Activated naive CD8-positive, alpha-beta T cell treated with anti-CD3 and anti-CD28 coated beads, Interleukin-2, amount 10 ng/mL, durations not matched to agents 7 days and 5 days (primary cell): ENCODE measurements around the gene NR2C2AP. TPM values are rescaled to one million over a fixed set of nuclear protein-coding genes. Genes with fewer than 3 reads are reported as not detected.
"Not testable (repeated sequence)": the region's sequence is repeated elsewhere in the genome, so short reads cannot be mapped to it uniquely, and the experiment has no call there.

Experiments
- ATAC-seq: fragments of 150-1000 bp; cut with Tn5 transposase; one replicate; pipeline ENCODE4 v1.10.0; 2021; ENCODE audit warnings: low read depth, moderate library complexity
- POLR2A ChIA-PET: fragments of 350-600 bp; sonication (Branson Sonifier 250); formaldehyde crosslinking; loops from one replicate; lab custom pipeline; 2021; ENCODE audit warnings: antibody characterized with exemption; lab: Charles Lee
- DNase-seq: peaks from one replicate; pipeline ENCODE4 v3.0.0; 2021
- H3K27ac Mint-ChIP-seq: one replicate; pipeline ENCODE4 v1.8.0; 2022; ENCODE audit warnings: mild to moderate bottlenecking, mixed read lengths
- H3K27me3 Mint-ChIP-seq: one replicate; pipeline ENCODE4 v1.8.0; 2022; ENCODE audit warnings: mild to moderate bottlenecking, moderate library complexity, mixed read lengths
- H3K36me3 Mint-ChIP-seq: one replicate; pipeline ENCODE4 v1.8.0; 2021; ENCODE audit warnings: mild to moderate bottlenecking, mixed read lengths
- H3K4me1 Mint-ChIP-seq: one replicate; pipeline ENCODE4 v1.8.0; 2021; ENCODE audit warnings: mixed read lengths
- H3K4me3 Mint-ChIP-seq: one replicate; pipeline ENCODE4 v1.8.0; 2022; ENCODE audit warnings: mild to moderate bottlenecking, moderate library complexity, mixed read lengths
- H3K9me3 Mint-ChIP-seq: one replicate; pipeline ENCODE4 v1.8.0; 2021; ENCODE audit warnings: mixed read lengths
- total RNA-seq, 2 experiments: library from RNA; stranded (reverse); gene quantifications; one replicate each; pipeline ENCODE4 v1.2.3, GENCODE V29; 2021

The NR2C2AP gene
- total RNA-seq, 2 experiments from 2014 or later, result 29.1 to 32.9 TPM

GRCh38 chr19:19192078-19192882 lies 10.9 kb downstream of the NR2C2AP start, which contains the start of the genes BORCS8 and RFXANK:
Gene BORCS8, minus strand, starts transcription at chr19:19192152. Its CDS starts 35 bp downstream, at chr19:19192117.
Gene RFXANK, plus strand, starts transcription at chr19:19192258. Its CDS starts 1,689 bp downstream, at chr19:19193947.
- DNase-seq (peak; percentile 94), ATAC-seq (peak; percentile 90)
- no peaks in the 10 kb centered on the region for H3K27me3 Mint-ChIP-seq
- POLR2A ChIA-PET, result interaction anchor here (0.7 to 4.3 kb wide), 5 partner anchors 10 to 988 kb away, joined by 3 to 58 read pairs (median 4); partner anchors contain the start of gene NR2C2AP
- H3K9me3 Mint-ChIP-seq, result no peaks in the 10 kb centered on the region
- H3K4me1 Mint-ChIP-seq, result peaks cover 23% of the 10 kb centered on the region
- peak within 1 kb of the TSS; percentile 99 for H3K27ac Mint-ChIP-seq
- peaks cover 9% of the 10 kb centered on the region for H3K36me3 Mint-ChIP-seq
- peak within 1 kb of the TSS; percentile 96 for H3K4me3 Mint-ChIP-seq

- Mint-ChIP-seq H3K27me3 (no peaks in the 10 kb centered on the region), H3K36me3 (peaks cover 11% of the 10 kb centered on the region), H3K4me3 (peak overlapping the region; percentile 96), H3K4me1 (peaks cover 25% of the 10 kb centered on the region), H3K27ac (peak overlapping the region; percentile 99), H3K9me3 (no peaks in the 10 kb centered on the region)
- ATAC-seq, result no peak
- no peak for DNase-seq
- POLR2A ChIA-PET, result interaction anchor here (0.6 to 4.3 kb wide), 5 partner anchors 11 to 313 kb away, joined by 3 to 58 read pairs (median 3); partner anchors contain the start of gene NR2C2AP
Measured at GRCh38 chr19:19191768-19192077, 11.5 kb downstream of the NR2C2AP start.

GRCh38 chr19:19186742-19187141 lies 16.5 kb downstream of the NR2C2AP start:
- H3K27me3 Mint-ChIP-seq, result no peaks in the 10 kb centered on the region
- H3K4me3 Mint-ChIP-seq, result no peak overlapping the region
- POLR2A ChIA-PET, result no interaction called here
- ATAC-seq (no peak), DNase-seq (no peak)
- H3K27ac Mint-ChIP-seq, result no peak overlapping the region
- H3K36me3 Mint-ChIP-seq, result peaks cover 27% of the 10 kb centered on the region
- peaks cover 17% of the 10 kb centered on the region for H3K4me1 Mint-ChIP-seq
- H3K9me3 Mint-ChIP-seq, result no peaks in the 10 kb centered on the region

- H3K27ac Mint-ChIP-seq, result no peak overlapping the region
- no peak overlapping the region for H3K4me3 Mint-ChIP-seq
- ATAC-seq, result peak; percentile 91
- H3K36me3 Mint-ChIP-seq, result peaks cover 29% of the 10 kb centered on the region
- DNase-seq, result peak; percentile 55
- H3K9me3 Mint-ChIP-seq, result no peaks in the 10 kb centered on the region
- POLR2A ChIA-PET, result no interaction called here
- peaks cover 17% of the 10 kb centered on the region for H3K4me1 Mint-ChIP-seq
- H3K27me3 Mint-ChIP-seq, result no peaks in the 10 kb centered on the region
Measured at GRCh38 chr19:19185853-19186740, 17.1 kb downstream of the NR2C2AP start.

DNA sequence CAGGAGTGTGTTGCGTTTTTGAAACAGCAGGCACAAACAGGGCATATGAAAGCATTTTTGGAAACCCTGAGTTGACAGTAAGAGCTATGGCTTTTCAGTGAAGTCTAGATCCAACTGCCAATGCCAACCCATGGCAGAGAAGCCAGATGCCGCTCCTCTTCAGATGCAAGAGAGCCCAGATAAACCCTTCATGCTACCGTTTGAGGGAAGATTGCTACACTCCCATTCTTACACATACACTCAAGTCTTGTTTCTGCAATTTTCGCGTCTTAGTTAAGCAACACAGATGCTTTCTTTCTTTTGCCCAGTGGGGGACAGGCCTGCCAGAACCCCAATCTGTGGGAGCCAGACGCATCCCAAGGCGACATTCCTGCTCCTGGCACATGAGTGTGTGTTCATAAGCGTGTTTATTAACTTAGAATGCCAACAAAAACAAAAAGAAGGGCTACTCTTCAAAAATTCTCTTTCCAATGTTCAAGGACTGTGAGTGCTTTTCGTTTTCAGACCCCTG lies 21.7 kb downstream of the NR2C2AP start:
- peak overlapping the region; percentile 57 for H3K27ac Mint-ChIP-seq
- ATAC-seq, result no peak
- no peaks in the 10 kb centered on the region for H3K9me3 Mint-ChIP-seq
- POLR2A ChIA-PET, result no interaction called here
- peaks cover 21% of the 10 kb centered on the region for H3K36me3 Mint-ChIP-seq
- DNase-seq, result no peak
- H3K4me3 Mint-ChIP-seq, result no peak overlapping the region
- peaks cover 6% of the 10 kb centered on the region for H3K4me1 Mint-ChIP-seq
- H3K27me3 Mint-ChIP-seq, result no peaks in the 10 kb centered on the region

DNA sequence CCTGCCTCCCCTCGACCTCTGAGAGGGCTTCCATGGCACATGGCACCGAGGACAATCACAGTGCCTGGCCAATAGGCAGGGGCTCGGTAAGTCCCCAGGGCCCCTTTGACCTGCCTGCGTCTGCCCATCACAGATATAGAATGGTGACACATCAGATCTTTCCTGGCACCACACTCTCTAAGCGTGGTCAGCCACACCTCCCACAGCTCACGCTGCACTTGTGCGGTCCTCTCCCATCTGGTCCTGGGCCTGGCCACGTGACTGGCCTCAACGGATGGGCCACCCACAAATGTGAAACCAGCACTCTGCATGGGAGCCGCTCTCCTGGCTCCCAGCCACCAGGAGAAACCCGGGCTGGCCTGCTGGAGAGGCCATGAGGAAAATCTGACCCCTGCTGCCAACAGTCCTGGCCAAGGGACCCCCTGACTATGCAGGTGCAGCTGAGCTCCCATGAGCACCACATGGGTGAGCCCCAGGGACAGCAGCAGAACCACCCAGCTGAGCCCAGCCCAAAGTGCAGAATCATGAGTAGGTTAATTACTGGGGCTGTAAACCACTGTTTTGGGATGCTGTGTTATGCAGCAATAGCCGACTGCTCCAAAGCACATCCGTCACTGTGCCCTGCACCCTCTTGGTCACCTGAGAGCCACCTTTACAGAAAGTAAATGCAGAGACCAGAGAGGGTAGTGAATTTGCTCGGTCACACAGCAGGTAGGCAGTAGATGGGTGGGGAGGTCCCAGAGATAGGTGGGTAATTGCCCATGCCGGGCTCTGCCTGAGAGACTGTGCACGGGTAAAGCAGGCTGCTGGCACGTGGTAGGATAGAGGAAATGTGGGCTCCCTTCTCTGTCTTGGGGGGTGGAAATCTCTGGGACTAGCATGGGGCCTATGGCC lies 23.4 kb downstream of the NR2C2AP start:
- DNase-seq (no peak), ATAC-seq (no peak)
- H3K9me3 Mint-ChIP-seq, result no peaks in the 10 kb centered on the region
- no peaks in the 10 kb centered on the region for H3K4me1 Mint-ChIP-seq
- no peak overlapping the region for H3K4me3 Mint-ChIP-seq
- peaks cover 13% of the 10 kb centered on the region for H3K36me3 Mint-ChIP-seq
- H3K27me3 Mint-ChIP-seq, result no peaks in the 10 kb centered on the region
- no peak overlapping the region for H3K27ac Mint-ChIP-seq
- POLR2A ChIA-PET, result no interaction called here

DNA sequence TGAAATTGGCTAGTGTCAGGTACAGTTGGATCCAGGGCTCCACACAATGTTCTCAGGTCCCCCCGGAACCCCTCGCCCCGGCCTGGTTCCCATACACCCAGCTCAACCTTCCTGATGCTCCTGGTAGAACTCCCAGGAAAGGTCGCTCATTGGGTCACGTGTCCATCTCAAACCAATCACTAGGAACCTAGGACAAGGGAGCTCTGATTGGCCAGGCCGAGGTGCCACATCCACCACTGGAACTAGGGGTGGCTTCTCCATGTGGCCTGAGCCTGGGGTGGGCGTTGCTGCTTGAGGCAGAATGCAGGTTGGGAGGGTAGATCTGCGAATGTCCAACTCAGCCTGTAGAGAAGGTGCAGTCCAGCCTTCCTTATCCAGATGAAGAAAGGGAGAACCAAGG lies 26.3 kb downstream of the NR2C2AP start:
- peaks cover 7% of the 10 kb centered on the region for H3K36me3 Mint-ChIP-seq
- ATAC-seq, result no peak
- no peaks in the 10 kb centered on the region for H3K27me3 Mint-ChIP-seq
- no peak overlapping the region for H3K27ac Mint-ChIP-seq
- no peaks in the 10 kb centered on the region for H3K4me1 Mint-ChIP-seq
- POLR2A ChIA-PET, result no interaction called here
- no peak for DNase-seq
- no peak overlapping the region for H3K4me3 Mint-ChIP-seq
- no peaks in the 10 kb centered on the region for H3K9me3 Mint-ChIP-seq

DNA sequence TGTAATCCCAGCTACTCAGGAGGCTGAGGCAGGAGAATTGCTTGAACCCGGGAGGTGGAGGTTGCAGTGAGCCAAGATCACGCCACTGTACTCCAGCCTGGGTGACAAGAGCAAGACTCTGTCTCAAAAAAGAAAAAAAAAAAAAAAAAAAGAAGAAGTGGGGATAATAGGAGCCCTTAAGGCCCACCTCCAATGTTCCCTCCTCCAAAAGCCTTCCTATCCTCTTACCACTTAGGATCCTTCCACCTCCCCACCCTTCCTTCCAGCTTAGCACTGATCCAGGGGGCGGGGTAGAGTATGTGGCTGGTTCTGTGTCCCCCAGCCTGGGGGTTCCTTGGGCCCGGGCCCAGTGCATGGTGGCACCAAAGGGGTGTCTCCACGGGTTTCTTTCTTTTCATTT lies 30.0 kb downstream of the NR2C2AP start:
- POLR2A ChIA-PET, DNase-seq, H3K4me3 Mint-ChIP-seq: not testable (repeated sequence)

GRCh38 chr19:19171821-19172532 lies 31.2 kb downstream of the NR2C2AP start:
- H3K27ac Mint-ChIP-seq, result no peak overlapping the region

More for the DNA sequence above, 30.0 kb downstream of the NR2C2AP start:
- not testable (repeated sequence) for ATAC-seq, H3K27ac Mint-ChIP-seq, H3K36me3 Mint-ChIP-seq, H3K27me3 Mint-ChIP-seq, H3K9me3 Mint-ChIP-seq
- H3K4me1 Mint-ChIP-seq, result peaks cover 11% of the 10 kb centered on the region

DNA sequence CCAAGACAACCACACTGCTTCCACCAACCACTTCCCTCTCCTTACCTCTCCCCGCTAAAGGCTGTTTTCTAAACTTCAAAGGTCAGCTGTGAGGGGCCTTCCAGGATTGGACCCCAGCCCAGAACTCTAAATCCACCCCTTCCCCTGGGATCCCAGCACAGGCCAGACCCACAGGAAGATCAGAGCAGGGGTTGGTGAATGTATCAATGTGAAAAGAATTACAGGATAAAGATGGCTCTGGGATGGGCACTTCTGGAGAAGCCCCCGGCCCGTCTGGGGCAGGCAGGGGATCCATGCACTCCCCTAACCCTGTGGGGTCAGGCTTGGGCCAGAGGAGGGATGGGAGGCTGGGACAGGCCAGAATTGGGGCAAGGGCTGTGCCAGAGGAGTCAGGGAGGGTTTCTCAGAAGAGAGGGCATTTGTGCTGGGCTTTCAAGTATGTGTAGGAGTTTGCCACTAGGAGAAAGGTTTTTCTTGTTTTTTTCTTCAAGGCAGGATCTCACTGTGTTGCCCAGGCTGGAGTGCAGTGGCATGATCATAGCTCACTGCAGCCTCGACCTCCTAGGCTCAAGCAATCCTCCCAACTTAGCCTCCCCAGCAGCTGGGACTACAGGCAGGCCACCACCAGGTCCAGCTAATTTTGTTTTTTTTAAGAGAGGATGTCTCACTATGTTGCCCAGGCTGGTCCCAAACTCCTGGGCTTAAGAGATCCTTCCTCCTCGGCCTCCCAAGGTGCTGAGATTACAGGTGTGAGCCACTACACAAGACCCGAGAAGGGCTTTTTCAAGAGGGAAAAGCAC lies 32.1 kb downstream of the NR2C2AP start:
- Mint-ChIP-seq H3K27ac (no peak overlapping the region), H3K4me1 (peaks cover 11% of the 10 kb centered on the region), H3K9me3 (no peaks in the 10 kb centered on the region), H3K4me3 (peak overlapping the region; percentile 28), H3K27me3 (no peaks in the 10 kb centered on the region), H3K36me3 (peaks cover 7% of the 10 kb centered on the region)
- DNase-seq (no peak), ATAC-seq (no peak)
- POLR2A ChIA-PET, result no interaction called here

More at GRCh38 chr19:19171821-19172532, 31.2 kb downstream of the NR2C2AP start:
- no peak for DNase-seq
- Mint-ChIP-seq H3K4me1 (peaks cover 11% of the 10 kb centered on the region), H3K9me3 (no peaks in the 10 kb centered on the region), H3K4me3 (no peak overlapping the region), H3K36me3 (peaks cover 7% of the 10 kb centered on the region), H3K27me3 (no peaks in the 10 kb centered on the region)
- no peak for ATAC-seq
- POLR2A ChIA-PET, result no interaction called here

DNA sequence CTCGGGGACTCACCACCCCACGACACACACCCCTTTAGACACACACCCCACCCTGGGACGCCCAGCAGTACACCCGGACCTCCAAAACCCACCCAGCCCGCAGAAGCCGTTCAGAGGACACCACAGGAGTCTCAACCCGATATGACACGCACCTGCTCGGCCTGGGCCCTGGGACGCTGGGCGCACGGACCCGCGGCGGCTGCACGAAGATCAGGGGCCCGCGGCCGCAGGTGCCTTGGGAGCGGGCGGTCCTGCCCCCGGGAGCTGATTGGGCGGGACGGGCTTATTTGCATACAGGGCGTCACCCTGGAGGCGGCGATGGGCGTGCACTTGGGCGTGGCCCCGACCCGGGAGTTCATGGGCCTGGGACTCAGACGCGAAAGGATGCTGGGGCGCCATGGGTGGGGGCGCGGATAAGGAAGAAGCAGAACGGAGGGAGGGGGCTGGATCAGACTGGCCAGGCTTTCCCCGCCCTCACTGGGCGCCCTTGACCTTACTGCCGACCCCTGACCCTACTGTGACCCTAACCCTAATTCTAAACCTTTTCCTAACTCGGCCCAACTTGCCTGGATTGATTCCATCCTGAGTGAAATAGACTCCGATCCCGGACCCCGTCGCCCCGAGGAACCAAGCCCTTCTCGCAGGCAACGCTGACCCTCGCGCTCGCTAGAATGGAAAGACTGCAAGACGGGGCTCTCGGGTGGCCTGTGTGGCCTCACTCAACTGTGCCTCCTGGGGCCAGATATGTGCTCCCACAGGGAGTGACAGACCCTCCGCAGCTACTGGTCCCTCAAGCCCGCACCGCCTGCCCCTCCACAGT lies 33.0 kb downstream of the NR2C2AP start, which contains the start of gene MEF2B:
Gene MEF2B (minus strand): TSS at position 211 of the 820 bp plus-strand sequence. CDS start 19,528 bp downstream, outside the sequence.
- peak; percentile 85 for ATAC-seq

More for the DNA sequence above, 33.0 kb downstream of the NR2C2AP start, which contains the start of gene MEF2B:
- peaks cover 7% of the 10 kb centered on the region for H3K36me3 Mint-ChIP-seq
- DNase-seq, result peak; percentile 82
- peaks cover 11% of the 10 kb centered on the region for H3K4me1 Mint-ChIP-seq
- H3K9me3 Mint-ChIP-seq, result no peaks in the 10 kb centered on the region
- no peaks in the 10 kb centered on the region for H3K27me3 Mint-ChIP-seq
- POLR2A ChIA-PET, result no interaction called here
- H3K4me3 Mint-ChIP-seq, result peak within 1 kb of the TSS; percentile 28
- H3K27ac Mint-ChIP-seq, result no peak within 1 kb of the TSS
